COLO668 (cell line): Measurements from ENCODE around the gene EPHA2.
"Not testable (repeated sequence)": the region's sequence is repeated elsewhere in the genome, so short reads cannot be mapped to it uniquely, and the experiment has no call there.

Experiments used
- DNase-seq: peaks from one replicate; lab custom pipeline; 2025; ENCODE audit not compliant: unreplicated experiment; lab: John Stamatoyannopoulos, UW

EPHA2 gene

DNA sequence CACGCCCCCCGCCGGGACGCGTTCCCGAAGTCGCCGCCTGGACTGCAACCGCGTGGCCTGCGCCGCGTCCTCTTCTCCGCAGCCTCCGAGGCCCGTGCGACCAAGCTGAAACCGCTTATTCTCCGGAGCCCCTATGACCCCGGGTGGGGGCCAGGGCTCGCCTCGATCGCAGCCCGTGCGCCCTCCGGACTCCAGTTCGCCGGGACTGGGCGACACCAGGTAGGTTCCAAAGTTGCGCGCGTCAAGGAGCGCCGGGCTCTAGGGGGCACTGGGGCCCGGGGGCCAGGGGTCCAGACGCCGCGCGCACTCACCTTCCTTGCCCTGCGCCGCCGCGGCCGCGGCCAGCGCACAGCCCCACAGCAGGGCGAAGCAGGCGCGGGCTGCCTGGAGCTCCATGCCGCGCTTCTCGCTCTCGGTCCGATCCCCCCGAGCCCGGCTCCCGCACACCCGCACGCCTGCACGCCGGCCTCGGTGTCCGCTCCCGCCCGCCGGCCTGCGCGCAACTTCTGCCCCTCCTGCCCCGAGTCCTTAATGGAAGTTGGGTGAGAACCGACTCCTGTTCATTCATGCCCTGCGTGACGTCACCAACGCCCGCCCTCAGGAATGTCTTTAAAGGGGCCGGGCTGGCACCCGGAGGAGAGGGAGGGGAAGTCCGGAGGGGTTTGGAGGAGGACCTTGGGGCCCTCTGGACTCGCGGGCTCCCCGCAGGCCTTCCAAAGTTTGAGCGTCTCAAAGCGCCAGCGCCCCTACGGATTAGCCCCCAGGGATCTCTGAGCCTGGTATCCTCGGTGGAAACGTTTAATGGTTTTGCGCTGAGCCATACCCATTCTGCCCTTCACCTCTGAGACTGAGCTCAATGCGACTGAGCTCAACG is at the start of gene EPHA2:
Gene EPHA2, minus strand, starts transcription at position 533 of the 874 bp plus-strand sequence. Its CDS starts 137 bp downstream, at position 396.
- peak; percentile 56 for DNase-seq

DNA sequence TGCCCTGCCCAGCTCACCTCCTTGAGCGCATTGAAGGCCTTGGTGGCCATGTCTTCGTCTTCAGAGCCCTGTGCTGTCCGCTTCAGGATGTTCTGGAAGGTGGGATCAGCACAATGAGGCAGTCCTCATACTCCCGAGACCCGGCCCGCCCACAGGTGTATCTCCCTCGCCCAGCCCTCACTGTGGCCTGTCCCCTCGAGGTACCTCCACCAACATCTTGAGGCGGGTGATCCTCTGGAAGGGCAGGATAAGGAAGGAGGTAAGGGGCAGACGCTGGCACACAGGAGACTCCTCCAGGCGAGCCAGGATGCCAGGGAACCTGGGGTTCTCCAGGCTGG is 49.4 kb upstream of the EPHA2 start:
- no peak for DNase-seq

DNA sequence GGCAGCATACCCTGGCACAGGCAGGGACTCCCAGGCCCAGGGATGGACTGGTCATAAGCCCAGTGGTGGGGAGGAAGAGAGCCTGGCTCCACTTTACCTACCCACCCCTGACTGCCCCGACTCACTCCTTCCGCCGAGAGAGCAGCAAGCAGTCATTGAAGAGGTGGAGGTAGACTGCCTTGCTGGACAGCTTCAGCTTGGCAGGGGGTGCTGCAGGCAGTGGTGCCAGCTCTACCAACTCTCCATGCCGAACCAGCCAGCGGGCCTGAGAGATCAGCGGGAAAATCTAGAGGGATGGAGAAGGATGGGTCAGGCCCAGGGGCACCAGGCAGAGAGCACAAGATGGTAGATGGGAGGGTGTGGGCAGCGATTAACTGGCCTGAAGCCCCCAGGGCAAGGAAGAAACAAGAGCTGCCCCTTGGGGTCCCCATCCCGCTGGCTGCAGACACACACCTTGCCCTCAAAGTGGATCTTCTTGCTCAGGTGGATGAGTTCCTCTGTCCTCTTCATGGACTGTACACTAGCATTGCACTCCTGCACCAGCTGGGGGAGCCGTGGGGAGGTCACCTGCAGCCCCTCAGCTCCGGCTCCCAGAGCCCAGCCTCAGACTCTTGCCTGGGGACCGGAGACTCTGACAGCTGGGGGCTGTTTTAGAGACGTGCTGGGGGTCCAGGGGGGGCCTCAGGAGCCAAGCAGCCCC is 48.9 kb upstream of the EPHA2 start:
- DNase-seq, result peak; percentile 70

DNA sequence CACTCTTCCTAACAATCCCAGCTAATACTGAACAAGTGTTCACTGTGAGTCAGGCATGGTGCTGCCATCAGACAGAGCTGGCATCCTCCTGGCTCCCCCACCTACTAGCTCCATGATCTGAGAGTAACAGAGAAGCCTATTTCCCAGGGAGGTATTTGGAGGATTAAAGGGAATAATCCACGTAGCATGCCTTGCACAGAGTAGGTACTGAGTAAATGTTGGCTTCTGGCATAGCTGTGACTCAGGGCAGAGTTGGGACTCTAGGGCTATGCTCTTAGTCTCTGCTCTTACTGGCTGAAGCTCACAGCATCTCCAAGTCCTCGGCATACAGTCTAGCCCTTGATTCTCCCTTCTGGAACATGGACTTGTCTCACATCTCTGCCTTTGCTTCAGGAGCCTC is 48.3 kb upstream of the EPHA2 start:
- no peak for DNase-seq

DNA sequence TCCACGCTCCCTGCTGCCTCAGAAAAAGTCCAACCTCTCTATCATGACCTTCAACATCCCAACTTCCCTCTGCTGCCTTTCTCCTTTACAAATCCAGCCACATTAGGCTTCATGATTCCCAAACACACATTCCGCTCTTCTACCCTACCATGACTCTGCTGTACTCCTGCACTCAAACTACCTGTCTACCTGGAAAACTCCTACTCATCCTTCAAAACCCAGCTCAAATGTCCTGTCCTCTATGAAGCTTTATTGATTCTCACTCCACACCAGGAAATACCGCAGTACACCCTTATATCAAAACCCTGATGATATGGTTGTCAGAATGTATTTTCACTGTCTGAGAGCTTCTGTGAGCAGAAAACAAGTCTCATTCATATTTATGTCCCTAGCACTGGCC is 47.7 kb upstream of the EPHA2 start:
- no peak for DNase-seq

DNA sequence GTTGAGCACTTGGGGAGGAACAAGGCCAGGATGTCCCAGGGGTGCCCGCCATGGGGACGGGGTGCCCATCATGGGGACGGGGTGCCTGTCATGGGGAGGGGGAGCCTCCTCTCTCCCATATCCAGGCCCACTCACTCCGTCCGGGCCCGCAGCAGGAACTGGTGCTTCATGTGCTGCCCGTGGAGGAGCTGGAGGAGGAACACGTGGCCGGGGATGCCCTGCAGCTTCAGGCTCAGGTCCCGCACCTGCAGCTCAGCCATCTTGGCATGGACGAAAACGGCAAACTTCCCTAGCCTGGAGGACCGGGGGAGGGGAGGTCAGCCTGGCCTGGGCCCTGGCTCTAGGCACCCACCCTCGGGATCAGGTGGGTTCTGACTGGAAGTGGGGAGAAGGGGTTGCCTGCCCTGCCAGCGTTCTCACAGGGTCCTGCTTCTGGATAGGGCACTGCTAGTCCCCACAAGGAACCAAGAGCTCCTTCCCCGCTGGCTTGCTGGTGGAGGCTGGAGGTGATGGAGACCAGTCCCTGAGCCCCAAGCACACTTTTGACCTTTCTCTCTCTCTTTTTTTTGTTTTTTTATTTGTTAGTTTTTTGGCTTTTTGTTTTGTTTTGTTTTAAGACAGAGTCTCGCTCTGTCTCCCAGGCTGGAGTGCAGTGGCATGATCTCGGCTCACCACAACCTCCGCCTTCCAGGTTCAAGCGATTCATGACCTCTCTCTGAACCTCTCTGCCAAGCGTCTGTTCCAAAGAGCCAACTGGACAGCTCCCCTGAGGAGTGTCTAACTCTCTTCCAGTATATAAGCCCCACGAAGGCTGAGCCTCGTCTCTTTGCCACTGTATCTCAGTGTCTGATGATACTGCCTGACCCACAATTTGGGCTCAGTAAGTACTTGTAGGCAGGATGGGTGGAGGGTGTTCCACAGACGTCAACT is 46.7 kb upstream of the EPHA2 start:
- no peak for DNase-seq

DNA sequence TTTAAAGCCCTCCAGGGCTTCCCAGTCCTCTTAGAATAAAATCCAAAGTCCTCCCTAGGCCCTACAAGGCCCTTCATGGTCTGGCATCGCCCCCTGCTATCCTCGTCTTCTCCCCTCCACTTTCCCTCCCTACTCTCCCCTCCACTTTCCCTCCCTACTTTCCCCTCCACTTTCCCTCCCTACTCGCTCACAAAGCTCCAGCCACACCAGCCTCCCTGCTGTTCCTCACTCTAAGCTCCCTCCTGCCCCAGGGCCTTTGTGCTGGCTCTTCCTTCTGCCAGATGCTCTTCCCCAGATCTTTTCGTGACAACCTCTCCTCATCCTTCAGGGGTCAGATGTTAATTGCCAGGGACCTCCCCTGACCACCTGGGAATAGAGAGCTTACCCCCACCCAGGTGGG is 43.8 kb upstream of the EPHA2 start:
- DNase-seq, result no peak

DNA sequence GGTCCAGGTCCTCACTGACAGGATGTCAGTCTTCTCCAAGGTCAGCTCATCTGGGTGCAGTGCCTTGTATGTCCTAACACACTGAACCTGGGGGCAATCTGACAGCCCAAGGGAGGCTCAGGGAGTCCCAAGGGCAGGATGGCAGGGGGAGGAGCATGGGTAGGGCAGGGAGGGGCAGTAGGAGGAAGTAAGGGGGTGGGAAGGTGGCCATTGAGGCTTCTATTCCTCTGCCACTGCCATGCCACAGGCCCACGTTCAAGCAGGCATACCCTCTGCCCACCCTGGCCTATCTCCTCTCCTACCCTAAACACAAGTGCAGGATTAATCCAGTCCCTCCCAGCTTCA is 43.3 kb upstream of the EPHA2 start:
- no peak for DNase-seq

DNA sequence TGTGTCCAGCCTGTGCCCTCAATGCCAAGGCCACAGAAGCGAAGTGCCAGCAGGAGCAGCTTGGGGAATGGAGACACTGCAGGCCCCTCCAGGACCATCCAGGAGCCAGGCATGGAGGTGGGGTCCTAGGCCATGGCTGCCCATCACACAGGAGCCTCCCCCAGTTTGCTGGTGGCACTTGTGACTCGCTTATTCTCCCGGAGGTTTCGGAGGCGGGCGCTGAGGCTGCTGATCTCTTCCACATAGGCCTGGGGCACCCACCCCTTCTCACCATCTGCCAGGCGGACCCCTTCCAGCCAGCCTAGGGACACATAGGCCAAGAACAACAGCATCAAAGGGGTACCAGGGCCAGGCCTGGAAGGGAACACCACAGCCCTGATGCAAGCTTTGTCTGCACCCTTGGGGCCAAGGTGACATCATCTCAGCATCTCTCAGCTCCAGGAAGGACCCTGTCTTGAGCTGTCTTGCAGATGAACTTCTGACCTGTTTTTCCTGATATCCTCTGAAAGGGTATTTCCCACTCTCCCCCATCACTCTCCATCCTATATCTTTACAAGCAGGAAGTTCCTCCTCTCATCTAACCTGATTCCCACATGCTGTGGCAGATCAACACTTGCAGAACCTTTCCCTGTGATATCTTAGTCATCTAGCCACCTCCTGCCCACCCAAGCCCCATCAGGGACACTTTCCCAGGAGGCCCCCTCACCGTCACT is 42.7 kb upstream of the EPHA2 start:
- no peak for DNase-seq

DNA sequence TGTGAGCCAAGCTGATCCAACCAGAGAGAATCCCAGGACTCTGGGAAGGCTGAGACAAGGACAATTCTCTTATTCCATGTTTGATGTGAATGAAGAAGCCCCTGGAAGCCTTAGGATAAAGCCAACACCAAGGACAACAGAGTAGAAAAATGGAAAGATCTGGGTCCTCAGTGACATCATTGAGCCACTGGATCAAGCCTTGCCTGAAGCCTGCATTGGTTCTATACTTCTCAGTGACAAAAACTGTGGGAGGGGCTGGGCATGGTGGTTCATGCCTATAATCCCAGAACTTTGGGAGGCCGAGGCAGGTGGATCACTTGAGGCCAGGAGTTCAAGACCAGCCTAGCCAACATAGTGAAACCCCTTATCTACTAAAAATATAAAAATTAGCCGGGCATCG is 41.0 kb upstream of the EPHA2 start:
- no peak for DNase-seq

DNA sequence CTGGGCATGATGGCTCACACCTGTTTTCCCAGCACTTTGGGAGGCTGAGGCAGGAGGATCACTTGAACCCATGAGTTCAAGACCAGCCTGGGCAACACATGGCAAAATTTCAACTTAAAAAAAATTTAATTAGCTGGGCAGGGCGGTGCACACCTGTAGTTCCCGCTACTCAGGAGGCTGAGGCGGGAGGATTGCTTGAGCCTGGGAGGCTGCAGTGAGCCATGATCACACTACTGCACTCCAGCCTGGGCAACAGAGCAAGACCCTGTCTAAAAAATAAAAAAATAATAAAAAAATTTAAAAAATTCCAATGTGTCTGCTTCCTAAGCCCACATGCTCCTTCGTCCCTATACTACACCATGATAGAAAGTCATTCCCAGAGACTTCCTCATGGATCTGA is 40.3 kb upstream of the EPHA2 start:
- not testable (repeated sequence) for DNase-seq

DNA sequence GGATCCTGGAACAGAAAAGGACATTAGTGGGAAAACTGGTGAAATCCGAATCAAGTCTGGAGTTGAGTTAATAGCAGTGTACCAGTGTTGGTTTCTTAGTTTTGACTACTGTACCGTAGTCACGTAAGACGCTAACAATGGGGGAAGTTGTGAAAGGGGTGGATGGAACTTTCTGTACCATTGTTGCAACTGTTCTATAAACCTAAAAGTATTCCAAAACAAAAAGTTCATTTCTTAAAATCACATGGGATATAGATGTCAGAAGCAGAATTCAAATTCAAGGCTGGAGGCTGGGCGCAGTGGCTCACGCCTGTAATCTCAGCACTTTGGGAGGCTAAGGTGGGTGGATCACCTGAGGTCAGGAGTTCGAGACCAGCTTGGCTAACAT is 39.6 kb upstream of the EPHA2 start:
- DNase-seq, result no peak

DNA sequence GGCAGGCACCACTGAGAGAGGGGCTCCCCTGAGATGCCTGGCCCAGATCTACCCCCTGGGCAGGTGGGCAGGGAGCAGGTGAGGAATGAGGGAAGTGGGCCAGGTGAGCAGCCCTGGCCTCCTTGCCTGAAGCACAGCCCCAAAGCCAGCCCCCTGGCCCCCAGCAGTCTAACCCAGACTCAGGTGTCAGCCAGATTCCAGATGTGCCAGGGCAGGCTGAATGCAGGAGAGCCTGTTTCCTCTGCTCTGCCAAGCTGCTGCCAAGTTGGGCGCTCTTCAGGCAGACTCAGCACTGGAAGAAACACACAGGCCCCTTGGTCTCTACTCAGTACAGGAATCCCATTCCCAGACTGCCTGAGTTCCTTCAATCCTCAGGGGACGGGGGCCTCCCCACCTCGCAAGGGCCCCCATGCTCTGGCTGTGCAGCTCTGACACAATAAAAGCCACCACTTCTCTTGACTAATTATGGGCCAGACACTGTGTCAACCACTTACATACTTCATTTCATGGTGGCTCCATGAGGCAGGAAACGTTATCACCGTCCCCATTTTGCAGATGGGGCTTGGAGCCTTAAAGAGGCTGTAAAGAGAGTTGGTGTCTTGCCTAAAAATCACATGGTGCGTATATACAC is 36.2 kb upstream of the EPHA2 start:
- no peak for DNase-seq

DNA sequence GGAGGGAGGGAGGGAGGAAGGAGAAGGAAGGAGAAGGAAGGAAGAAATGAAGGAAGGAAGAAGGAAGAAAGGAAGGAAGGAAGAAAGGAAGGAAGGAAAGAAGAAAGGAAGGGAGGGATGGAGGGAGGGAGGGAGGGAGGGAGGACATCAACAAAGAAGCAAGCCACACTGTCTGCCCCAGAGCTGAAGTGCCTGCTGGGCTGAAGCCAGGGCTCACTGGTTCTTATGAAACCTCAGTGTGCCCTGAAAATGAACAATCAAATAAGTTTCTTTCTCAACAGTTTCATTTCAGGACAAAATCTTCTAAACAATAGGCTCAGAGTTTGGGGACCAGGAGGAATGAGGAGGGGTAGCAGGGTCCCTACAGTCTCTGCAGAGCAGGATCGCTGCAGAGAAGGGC is 35.4 kb upstream of the EPHA2 start:
- DNase-seq, result no peak

DNA sequence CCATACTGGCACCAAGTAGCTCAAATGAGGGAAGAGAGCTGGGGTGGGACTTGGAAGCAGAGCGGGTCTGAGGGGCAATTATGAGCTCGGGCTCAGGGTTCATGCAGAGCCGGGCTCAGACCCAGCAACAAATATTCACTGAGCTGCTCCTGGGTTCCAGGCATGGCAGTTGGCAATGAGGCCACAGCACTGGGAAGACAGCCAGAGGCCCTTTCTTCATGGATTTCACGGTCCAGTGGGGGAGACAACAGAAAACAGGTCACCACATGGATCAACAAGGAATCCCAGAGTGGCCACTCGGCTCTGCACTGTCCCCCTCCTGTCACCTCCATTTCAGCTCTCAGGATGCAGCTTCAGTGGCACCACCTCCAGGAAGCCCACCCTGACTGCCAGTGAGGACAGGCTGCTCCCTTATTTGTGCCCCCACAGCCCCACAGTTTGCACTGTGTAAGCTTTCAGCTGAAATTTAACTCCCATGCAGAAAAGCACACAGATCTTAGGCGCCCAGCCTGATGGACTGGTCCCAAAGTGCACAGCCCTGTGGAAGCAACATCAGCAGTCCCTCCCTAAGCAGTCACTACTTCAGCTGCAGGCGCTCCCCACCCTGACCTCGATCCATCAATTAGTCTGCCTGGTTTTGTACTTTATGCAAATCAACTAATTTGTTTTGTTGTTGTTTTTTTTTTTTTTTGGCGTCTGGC is 34.2 kb upstream of the EPHA2 start:
- DNase-seq, result no peak

DNA sequence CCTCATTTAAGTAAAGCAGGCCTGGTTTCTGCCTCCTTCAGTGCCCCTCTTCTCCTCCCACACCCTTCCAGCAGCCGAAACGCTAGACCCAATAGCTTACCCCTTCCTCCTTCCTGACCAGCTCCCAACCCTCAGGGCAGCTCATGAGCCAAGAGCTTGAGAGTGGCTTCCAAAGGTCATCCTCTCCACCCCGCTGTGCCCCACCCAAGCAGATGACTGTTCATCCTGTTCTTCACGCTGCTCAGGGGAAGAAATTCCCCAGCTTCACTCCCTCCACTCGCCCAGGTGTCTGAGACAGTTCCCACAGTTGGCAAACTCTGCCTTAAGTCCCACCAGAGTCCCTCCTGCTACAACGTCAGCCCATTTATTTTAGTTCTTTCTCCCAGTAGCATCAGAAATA is 33.1 kb upstream of the EPHA2 start:
- DNase-seq, result no peak

DNA sequence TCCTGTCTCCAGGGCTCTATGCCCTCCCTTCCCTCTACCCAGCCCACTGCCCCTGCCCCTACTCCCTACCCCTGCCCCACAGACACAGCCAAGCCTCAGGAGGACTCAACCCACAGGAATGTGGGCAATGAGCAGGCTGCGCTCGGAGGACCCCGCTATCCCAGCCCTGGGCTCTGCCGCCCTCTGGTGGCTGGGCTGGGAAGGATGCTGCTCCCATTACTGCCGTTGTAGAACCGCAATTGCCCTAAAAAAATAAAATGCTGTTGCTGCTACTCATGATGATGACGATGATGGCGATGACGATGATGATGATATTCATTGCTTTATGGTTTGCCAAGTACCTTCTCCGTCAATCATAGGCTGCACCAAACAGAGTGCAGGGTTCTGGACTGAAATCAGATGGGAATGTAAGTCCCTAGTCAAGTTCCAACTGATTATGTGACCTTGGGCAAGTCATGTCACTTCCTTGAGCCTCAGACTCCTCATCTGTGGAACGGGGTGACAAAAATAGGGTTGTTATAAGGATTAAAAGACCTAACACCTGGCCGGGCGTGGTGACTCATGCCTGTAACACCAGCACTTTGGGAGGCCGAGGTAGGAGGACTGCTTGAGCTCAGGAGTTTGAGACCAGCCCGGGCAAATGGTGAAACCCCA is 32.0 kb upstream of the EPHA2 start:
- DNase-seq, result peak; percentile 78

DNA sequence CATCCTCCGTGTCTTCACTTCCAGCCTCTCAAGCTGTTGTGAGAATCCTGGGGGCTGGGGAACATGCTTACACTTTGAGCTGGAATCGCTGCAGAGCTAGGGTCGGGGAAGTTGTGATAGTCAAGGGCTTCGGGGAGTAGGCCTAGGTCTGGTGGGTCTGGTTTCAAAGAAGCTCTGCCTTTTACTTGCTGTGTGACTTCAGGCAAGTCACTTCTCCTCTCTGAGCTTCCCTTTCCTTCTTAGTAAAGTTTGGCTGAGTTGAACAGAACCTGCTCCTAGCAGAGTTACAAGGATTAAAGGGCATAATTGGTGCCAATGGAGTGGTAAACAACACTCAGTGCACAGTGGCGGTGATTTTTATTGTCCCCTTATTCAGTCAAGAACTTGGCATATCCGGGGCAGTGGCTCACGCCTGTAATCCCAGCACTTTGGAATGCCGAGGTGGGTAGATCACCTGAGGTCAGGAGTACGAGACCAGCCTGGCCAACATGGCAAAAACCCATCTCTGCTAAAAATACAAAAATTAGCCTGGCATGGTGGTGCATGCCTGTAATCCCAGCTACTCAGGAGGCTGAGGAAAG is 30.9 kb upstream of the EPHA2 start:
- no peak for DNase-seq
